ENCODE data around the gene FGD3. TPM values are rescaled to one million over a fixed set of nuclear protein-coding genes. Genes with fewer than 3 reads are reported as not detected.

FGD3 gene
- total and polyA plus RNA-seq, 4 donors: 5.8 to 17.2 (median 10.8) TPM

DNA sequence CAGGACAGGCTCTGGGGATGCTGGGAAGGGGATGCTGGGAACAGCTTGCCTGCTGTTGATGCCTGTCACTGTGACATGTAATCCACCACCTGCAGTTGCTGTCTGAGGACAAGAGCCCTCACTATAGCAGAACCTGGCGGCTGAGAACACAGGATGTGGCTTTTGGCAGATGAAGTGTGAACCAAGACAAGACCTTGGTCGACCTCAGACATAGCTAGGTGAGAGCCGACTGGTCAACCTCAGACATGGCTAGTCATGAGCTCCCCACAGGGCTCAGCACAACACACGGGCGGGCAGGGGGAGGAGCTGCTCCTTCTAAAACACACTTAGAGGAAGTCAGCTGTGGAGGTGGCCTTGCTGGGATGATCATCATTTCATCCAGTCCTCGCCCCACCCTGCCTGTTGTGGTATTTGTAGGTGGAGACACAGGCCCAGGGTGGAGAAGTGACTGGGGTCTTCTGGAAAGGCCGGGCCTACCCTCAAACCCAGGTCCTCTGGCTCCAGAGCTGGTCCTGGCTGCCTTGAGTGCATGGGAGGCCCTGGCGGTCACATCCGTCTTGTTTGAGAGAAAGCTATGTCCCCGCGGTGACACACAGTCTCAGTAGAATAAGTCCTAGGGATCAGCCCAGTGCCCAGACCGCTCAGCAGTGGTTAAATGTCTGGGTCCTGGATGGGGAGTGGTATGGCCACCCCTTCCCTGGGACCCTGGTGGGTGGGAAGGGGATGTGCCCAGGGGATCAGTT lies 117.2 kb downstream of the FGD3 start:
- Histone ChIP-seq H3K27me3 (ENCODE audit: control insufficient read depth, insufficient read depth, low read length) (peaks cover 11% of the 10 kb centered on the region), H3K9me3 (ENCODE audit: control insufficient read depth, insufficient read depth, low read length) (peaks cover 3% of the 10 kb centered on the region), H3K4me1 (ENCODE audit: control insufficient read depth, insufficient read depth, low read length) (peaks cover 4% of the 10 kb centered on the region), H3K36me3 (ENCODE audit: control insufficient read depth, insufficient read depth, low read length) (no peaks in the 10 kb centered on the region), H3K27ac (ENCODE audit: low read depth, low read length) (no peak overlapping the region), H3K4me3 (ENCODE audit: low read depth, low read length) (no peak overlapping the region)
- WGBS (ENCODE audit: insufficient coverage): 67% methylated on average over 10 of the region's 12 CpGs
- no peak for DNase-seq (ENCODE audit: low read depth in 4 of 6, low spot score in 6 of 6)

GRCh38 chr9:93065135-93065720 lies 117.9 kb downstream of the FGD3 start:
- peaks cover 4% of the 10 kb centered on the region for H3K4me1 ChIP-seq (ENCODE audit: control insufficient read depth, insufficient read depth, low read length)
- H3K27ac ChIP-seq (ENCODE audit: low read depth, low read length): no peak overlapping the region
- peaks cover 3% of the 10 kb centered on the region for H3K9me3 ChIP-seq (ENCODE audit: control insufficient read depth, insufficient read depth, low read length)
- no peaks in the 10 kb centered on the region for H3K36me3 ChIP-seq (ENCODE audit: control insufficient read depth, insufficient read depth, low read length)
- peaks cover 5% of the 10 kb centered on the region for H3K27me3 ChIP-seq (ENCODE audit: control insufficient read depth, insufficient read depth, low read length)
- WGBS (ENCODE audit: insufficient coverage): 68% methylated on average over 14 of the region's 15 CpGs
- no peak overlapping the region for H3K4me3 ChIP-seq (ENCODE audit: low read depth, low read length)
- DNase-seq (ENCODE audit: low read depth in 4 of 6, low spot score in 6 of 6): no peak

GRCh38 chr9:93066978-93067603 lies 119.8 kb downstream of the FGD3 start:
- Histone ChIP-seq H3K27me3 (ENCODE audit: control insufficient read depth, insufficient read depth, low read length) (no peaks in the 10 kb centered on the region), H3K36me3 (ENCODE audit: control insufficient read depth, insufficient read depth, low read length) (no peaks in the 10 kb centered on the region), H3K9me3 (ENCODE audit: control insufficient read depth, insufficient read depth, low read length) (peaks cover 3% of the 10 kb centered on the region), H3K4me1 (ENCODE audit: control insufficient read depth, insufficient read depth, low read length) (peaks cover 5% of the 10 kb centered on the region), H3K27ac (ENCODE audit: low read depth, low read length) (no peak overlapping the region), H3K4me3 (ENCODE audit: low read depth, low read length) (no peak overlapping the region)
- WGBS (ENCODE audit: insufficient coverage): 86% methylated on average over 3 of the region's 3 CpGs
- no peak for DNase-seq (ENCODE audit: low read depth in 4 of 6, low spot score in 6 of 6)

- Histone ChIP-seq H3K27me3 (ENCODE audit: control insufficient read depth, insufficient read depth, low read length) (no peaks in the 10 kb centered on the region), H3K27ac (ENCODE audit: low read depth, low read length) (no peak overlapping the region), H3K4me1 (ENCODE audit: control insufficient read depth, insufficient read depth, low read length) (peaks cover 15% of the 10 kb centered on the region), H3K4me3 (ENCODE audit: low read depth, low read length) (no peak overlapping the region), H3K36me3 (ENCODE audit: control insufficient read depth, insufficient read depth, low read length) (no peaks in the 10 kb centered on the region), H3K9me3 (ENCODE audit: control insufficient read depth, insufficient read depth, low read length) (peaks cover 3% of the 10 kb centered on the region)
- no peak for DNase-seq (ENCODE audit: low read depth in 4 of 6, low spot score in 6 of 6)
- no CpG with 5 or more reads among the region's 4 CpGs for WGBS (ENCODE audit: insufficient coverage)
These were observed 121.6 kb downstream of the FGD3 start for GRCh38 chr9:93068956-93069355.

DNA sequence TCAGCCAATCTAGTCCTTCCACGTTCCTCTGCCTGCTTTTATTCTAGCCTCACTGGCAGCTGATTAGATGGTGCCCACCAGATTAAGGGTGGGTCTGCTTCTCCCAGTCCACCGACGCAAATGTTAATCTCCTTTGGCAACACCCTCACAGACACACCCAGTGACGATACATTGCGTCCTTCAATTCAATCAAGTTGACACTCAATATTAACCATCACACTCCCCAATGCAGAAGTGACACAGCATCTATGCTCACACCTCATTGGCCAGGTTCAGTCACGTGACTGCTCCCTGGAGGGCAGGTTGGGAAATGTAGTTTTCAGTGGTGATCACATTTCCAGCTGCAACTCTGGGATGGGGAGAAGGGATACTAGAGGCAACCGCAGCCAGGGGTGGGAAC lies 124.1 kb downstream of the FGD3 start:
- no peak overlapping the region for H3K27ac ChIP-seq (ENCODE audit: low read depth, low read length)
- peak in 1 of 6 donors; percentile 44 for DNase-seq (ENCODE audit: low read depth in 4 of 6, low spot score in 6 of 6)
- H3K27me3 ChIP-seq (ENCODE audit: control insufficient read depth, insufficient read depth, low read length): no peaks in the 10 kb centered on the region
- peaks cover 12% of the 10 kb centered on the region for H3K4me1 ChIP-seq (ENCODE audit: control insufficient read depth, insufficient read depth, low read length)
- no peaks in the 10 kb centered on the region for H3K36me3 ChIP-seq (ENCODE audit: control insufficient read depth, insufficient read depth, low read length)
- peaks cover 3% of the 10 kb centered on the region for H3K9me3 ChIP-seq (ENCODE audit: control insufficient read depth, insufficient read depth, low read length)
- H3K4me3 ChIP-seq (ENCODE audit: low read depth, low read length): no peak overlapping the region
- 81% methylated on average over 7 of the region's 7 CpGs for WGBS (ENCODE audit: insufficient coverage)

DNA sequence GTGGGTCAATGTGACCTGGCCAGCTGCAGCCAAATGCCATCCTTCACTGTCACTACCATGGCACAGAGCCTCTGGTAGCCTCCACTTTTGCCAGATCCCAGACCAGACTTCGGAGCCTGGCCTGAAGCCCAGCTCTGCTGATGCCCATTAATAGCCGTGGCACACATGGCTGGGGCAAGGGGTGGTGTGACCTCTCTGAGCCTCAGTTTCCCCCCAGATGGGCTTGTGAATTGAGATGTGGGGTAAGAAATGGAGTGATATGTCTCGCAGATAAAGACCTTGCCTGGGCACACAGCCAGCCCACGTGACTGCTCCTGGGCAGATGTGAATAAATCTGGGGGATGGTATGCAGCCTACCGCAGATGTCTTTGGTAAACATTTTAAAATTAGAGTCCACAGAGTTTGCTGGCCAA lies 125.1 kb downstream of the FGD3 start:
- peak in 2 of 6 donors; percentile 53 to 64 for DNase-seq (ENCODE audit: low read depth in 4 of 6, low spot score in 6 of 6)
- WGBS (ENCODE audit: insufficient coverage): 45% methylated on average over 3 of the region's 5 CpGs

DNA sequence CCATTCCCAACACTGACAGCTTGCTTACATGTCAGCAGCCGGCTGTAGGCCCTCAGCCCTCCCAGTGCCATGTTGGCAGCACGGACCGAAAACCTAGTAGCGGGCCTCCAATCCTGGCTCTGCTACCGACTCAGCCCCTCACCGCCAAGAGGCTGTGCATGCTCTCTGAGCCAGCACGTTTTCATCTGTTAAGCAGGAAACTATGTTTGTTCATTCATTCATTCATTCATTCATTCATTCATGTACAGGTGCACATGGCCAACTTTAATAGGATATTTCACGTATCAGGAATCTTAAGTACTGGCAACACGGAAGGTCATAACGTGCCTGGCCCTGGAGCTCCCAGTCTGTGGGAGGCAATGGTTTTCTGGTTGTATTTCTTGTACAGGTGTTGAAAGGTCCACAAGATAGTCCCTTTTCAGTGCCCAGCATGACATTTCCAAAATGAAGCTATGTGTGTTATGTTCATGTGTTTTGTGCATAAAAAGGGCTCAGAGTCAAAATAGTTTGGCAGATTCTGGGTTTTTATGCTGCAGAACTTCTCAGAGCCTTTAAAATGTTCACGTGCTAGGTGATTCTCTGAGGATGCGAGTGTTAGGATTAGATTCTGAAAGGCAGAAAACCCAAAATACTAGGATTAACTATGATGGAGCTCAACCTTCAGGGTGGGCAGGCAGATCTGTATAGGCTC lies 128.9 kb downstream of the FGD3 start:
- peaks cover 17% of the 10 kb centered on the region for H3K4me1 ChIP-seq (ENCODE audit: control insufficient read depth, insufficient read depth, low read length)
- no peak overlapping the region for H3K27ac ChIP-seq (ENCODE audit: low read depth, low read length)
- H3K9me3 ChIP-seq (ENCODE audit: control insufficient read depth, insufficient read depth, low read length): no peaks in the 10 kb centered on the region
- no peaks in the 10 kb centered on the region for H3K36me3 ChIP-seq (ENCODE audit: control insufficient read depth, insufficient read depth, low read length)
- 96% methylated on average over 11 of the region's 12 CpGs for WGBS (ENCODE audit: insufficient coverage)
- no peaks in the 10 kb centered on the region for H3K27me3 ChIP-seq (ENCODE audit: control insufficient read depth, insufficient read depth, low read length)
- no peak overlapping the region for H3K4me3 ChIP-seq (ENCODE audit: low read depth, low read length)
- no peak for DNase-seq (ENCODE audit: low read depth in 4 of 6, low spot score in 6 of 6)

More for the DNA sequence above, 125.1 kb downstream of the FGD3 start:
- Histone ChIP-seq H3K4me1 (ENCODE audit: control insufficient read depth, insufficient read depth, low read length) (peaks cover 12% of the 10 kb centered on the region), H3K4me3 (ENCODE audit: low read depth, low read length) (no peak overlapping the region), H3K27me3 (ENCODE audit: control insufficient read depth, insufficient read depth, low read length) (no peaks in the 10 kb centered on the region), H3K9me3 (ENCODE audit: control insufficient read depth, insufficient read depth, low read length) (peaks cover 3% of the 10 kb centered on the region), H3K27ac (ENCODE audit: low read depth, low read length) (no peak overlapping the region), H3K36me3 (ENCODE audit: control insufficient read depth, insufficient read depth, low read length) (no peaks in the 10 kb centered on the region)

- Histone ChIP-seq H3K27ac (ENCODE audit: low read depth, low read length) (no peak overlapping the region), H3K36me3 (ENCODE audit: control insufficient read depth, insufficient read depth, low read length) (no peaks in the 10 kb centered on the region), H3K4me3 (ENCODE audit: low read depth, low read length) (no peak overlapping the region), H3K4me1 (ENCODE audit: control insufficient read depth, insufficient read depth, low read length) (peaks cover 19% of the 10 kb centered on the region), H3K9me3 (ENCODE audit: control insufficient read depth, insufficient read depth, low read length) (no peaks in the 10 kb centered on the region), H3K27me3 (ENCODE audit: control insufficient read depth, insufficient read depth, low read length) (no peaks in the 10 kb centered on the region)
- no peak for DNase-seq (ENCODE audit: low read depth in 4 of 6, low spot score in 6 of 6)
- 100% methylated on average over 2 of the region's 2 CpGs for WGBS (ENCODE audit: insufficient coverage)
These were observed 129.4 kb downstream of the FGD3 start for GRCh38 chr9:93076792-93077128.

DNA sequence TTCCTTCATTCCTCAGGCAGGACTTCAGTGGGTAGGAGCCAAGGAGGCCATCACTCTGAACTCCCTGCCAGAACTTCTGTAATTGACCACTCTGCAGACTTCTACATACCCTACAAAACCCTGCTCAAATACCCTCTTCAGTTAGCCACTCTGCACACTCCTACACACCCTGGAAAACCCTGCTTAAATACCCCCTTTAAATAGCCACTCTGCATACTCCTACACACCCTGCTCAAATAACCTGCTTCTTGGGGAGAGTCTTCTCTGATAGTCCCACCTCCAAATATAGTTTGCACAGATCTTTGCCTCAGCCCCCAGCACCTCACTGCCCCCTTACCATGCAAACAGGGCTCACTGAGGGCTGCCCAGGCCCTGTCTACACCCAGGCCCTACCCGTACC lies 130.0 kb downstream of the FGD3 start:
- WGBS (ENCODE audit: insufficient coverage): 89% methylated on average over 1 of the region's 1 CpG
- no peaks in the 10 kb centered on the region for H3K36me3 ChIP-seq (ENCODE audit: control insufficient read depth, insufficient read depth, low read length)
- no peak overlapping the region for H3K27ac ChIP-seq (ENCODE audit: low read depth, low read length)
- H3K9me3 ChIP-seq (ENCODE audit: control insufficient read depth, insufficient read depth, low read length): no peaks in the 10 kb centered on the region
- peaks cover 15% of the 10 kb centered on the region for H3K4me1 ChIP-seq (ENCODE audit: control insufficient read depth, insufficient read depth, low read length)
- H3K4me3 ChIP-seq (ENCODE audit: low read depth, low read length): no peak overlapping the region
- no peak for DNase-seq (ENCODE audit: low read depth in 4 of 6, low spot score in 6 of 6)
- H3K27me3 ChIP-seq (ENCODE audit: control insufficient read depth, insufficient read depth, low read length): no peaks in the 10 kb centered on the region

All from spinal cord (tissue), 10 donors.